Measurements from ENCODE around the gene BRD3OS.

- no peak for TF ChIP-seq TCF12 (IDR thresholded peaks at IDR 0.05; ENCODE audit: low read depth)
- TF ChIP-seq EP300 (IDR thresholded peaks at IDR 0.05; ENCODE audit: borderline replicate concordance) = no peak
- TF ChIP-seq TAF1 (IDR thresholded peaks at IDR 0.05; ENCODE audit: low read depth) = no peak
- no peak for TF ChIP-seq CEBPB (IDR thresholded peaks at IDR 0.05)
- TF ChIP-seq CREB1 (IDR thresholded peaks at IDR 0.05; ENCODE audit: low read depth) = no peak
- no peak for TF ChIP-seq TEAD4 (IDR thresholded peaks at IDR 0.05)
- TF ChIP-seq NFIC (IDR thresholded peaks at IDR 0.05) = no peak
- no peak for TF ChIP-seq YY1 (IDR thresholded peaks at IDR 0.05; ENCODE audit: low read depth)
- TF ChIP-seq REST (IDR thresholded peaks at IDR 0.05; ENCODE audit: low read depth) = no peak
- no peak for TF ChIP-seq RAD21 (IDR thresholded peaks at IDR 0.05; ENCODE audit: low read depth)
- no peak for TF ChIP-seq MAX (IDR thresholded peaks at IDR 0.05)
- no peak for TF ChIP-seq EGR1 (IDR thresholded peaks at IDR 0.05)
- TF ChIP-seq FOXM1 (IDR thresholded peaks at IDR 0.05; ENCODE audit: borderline replicate concordance, low read depth) = no peak
- no peak for TF ChIP-seq USF1 (IDR thresholded peaks at IDR 0.05)
Measured at GRCh38 chr9:133976191-133976861, 49.0 kb upstream of the BRD3OS start.

Measured in Ishikawa (cell line).